BLaER1 treated with 17β-estradiol and CSF1 and Interleukin-3, amounts not matched to agents 10 nM and 100 nM (cell line): Measurements from ENCODE around the gene SSNA1.

Experiments
- H3K27ac ChIP-seq, 11 experiments: shearing (Covaris generic); formaldehyde crosslinking; 2 replicates each; pipeline ENCODE4 v1.8.1; 2022
- H3K27me3 ChIP-seq, 11 experiments: shearing (Covaris generic); formaldehyde crosslinking; 2 replicates each; pipeline ENCODE4 v1.8.1; 2022
- H3K36me3 ChIP-seq, 11 experiments: shearing (Covaris generic); formaldehyde crosslinking; 2 replicates each; pipeline ENCODE4 v1.8.1; 2022
- H3K4me1 ChIP-seq, 10 experiments: shearing (Covaris generic); formaldehyde crosslinking; 2 replicates each; pipeline ENCODE4 v1.8.1; 2022
- H3K4me2 ChIP-seq, 11 experiments: shearing (Covaris generic); formaldehyde crosslinking; 2 replicates each; pipeline ENCODE4 v1.8.1; 2022
- H3K4me3 ChIP-seq, 10 experiments: shearing (Covaris generic); formaldehyde crosslinking; 2 replicates each; pipeline ENCODE4 v1.8.1; 2022
- H3K9ac ChIP-seq, 11 experiments: shearing (Covaris generic); formaldehyde crosslinking; 2 replicates each; pipeline ENCODE4 v1.8.1; 2022
- H3K9me3 ChIP-seq, 11 experiments: shearing (Covaris generic); formaldehyde crosslinking; replicated peaks in 1 of 11; 2 replicates each; pipeline ENCODE4 v1.8.1; 2022
- H4K20me1 ChIP-seq, 11 experiments: shearing (Covaris generic); formaldehyde crosslinking; 2 replicates each; pipeline ENCODE4 v1.8.1; 2022
- Cebpa-rat ChIP-seq, 11 experiments: shearing (Covaris generic); IDR thresholded peaks; 2 replicates each; pipeline ENCODE4 v1.8.1; 2022

The SSNA1 gene

DNA sequence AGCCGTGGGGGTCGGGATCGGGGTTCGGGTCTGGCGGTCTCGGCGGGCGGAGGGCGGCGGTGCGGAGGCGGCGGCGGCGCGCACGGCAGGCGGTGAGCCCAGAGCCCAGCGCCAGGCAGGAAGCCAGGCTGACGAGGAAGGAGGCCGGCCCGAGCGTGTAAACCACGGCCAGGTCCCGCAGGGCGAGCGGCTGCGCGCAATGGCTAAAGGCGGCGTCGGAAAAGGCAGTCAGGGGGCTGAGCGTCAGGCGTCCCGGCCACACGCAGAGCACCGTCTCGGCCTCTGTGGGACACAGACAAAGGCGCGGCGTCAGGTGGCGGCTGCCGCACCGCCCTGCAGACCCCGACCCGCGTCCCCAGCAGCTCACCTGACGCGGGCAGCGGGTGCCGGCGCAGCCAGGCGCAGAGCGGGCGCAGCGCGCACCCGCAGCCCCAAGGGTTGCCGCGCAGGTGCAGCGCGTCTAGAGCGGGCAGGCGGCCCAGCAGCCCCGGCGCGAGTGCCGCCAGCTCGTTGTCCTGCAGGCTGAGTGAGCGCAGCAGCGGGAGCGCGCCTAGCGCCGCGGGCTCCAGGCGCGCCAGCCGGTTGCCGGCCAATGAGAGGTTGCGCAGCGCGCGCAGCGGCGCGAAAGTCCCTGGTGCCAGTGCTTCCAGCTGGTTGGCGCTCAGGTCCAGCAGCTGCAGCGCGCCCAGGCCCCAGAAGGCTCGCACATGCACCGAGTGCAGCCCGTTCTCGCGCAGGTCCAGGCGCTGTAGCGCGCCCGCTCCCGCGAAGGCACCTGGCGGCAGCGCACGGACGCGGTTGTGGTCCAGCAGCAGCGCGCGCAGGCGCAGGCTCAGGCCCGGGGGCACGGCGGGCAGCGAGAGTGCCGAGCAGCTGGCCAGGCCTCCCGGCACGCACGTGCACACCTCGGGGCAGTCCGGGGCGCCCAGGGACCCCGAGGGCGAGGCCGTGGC, 19.3 kb upstream of the SSNA1 start:
- peaks cover 0 to 89% (median 29%) of the 10 kb centered on the region in 11 experiments; a peak in 17 of 22 replicates for H4K20me1 ChIP-seq
- no peak for TF ChIP-seq Cebpa-rat (IDR thresholded peaks at IDR 0.05)
- no peaks in the 10 kb centered on the region for H3K9me3 ChIP-seq
- H3K27me3 ChIP-seq = peaks cover 0 to 87% (median 18%) of the 10 kb centered on the region in 11 experiments; a peak in 16 of 22 replicates
- peak overlapping the region; percentile 96 to 100 (median 100) for H3K4me2 ChIP-seq
- H3K27ac ChIP-seq = peak overlapping the region in 6 of 11 experiments; percentile 0 to 57 (median 49); a peak in 10 of 22 replicates
- H3K4me3 ChIP-seq = peak overlapping the region; percentile 55 to 75 (median 66)
- peaks cover 30 to 97% (median 95%) of the 10 kb centered on the region in 10 experiments for H3K4me1 ChIP-seq
- peaks cover 0 to 6% (median 0%) of the 10 kb centered on the region in 11 experiments; a peak in 2 of 22 replicates for H3K36me3 ChIP-seq
- peak overlapping the region; percentile 26 to 79 (median 66); a peak in 19 of 22 replicates for H3K9ac ChIP-seq

DNA sequence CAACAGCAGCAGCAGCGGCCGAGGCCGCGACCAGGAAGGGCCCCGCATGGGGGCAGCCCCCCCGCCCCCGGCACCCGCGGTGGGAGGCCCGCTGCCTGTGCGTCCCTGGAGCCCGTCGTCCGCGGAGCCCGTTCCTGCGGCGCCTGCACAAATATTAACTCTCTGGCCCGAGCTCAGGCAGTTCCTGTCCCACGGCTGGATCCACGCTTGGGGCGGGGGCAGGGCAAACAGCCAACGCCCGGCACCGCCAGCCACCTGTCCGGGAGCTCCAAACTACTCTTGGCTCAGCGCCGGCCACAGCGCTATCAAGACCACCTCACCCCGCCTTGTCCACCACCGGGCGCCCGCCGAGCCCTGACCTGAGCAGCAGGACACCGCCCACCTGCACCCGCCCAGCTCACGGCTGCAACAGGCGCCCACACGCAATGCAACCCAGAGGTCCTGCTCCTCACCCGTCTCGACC, 18.5 kb upstream of the SSNA1 start, which contains the start of gene LRRC26:
LRRC26 (minus strand) TSS at position 156 of the 463 bp plus-strand sequence; CDS start at position 48, 108 bp downstream.
- peaks cover 33 to 97% (median 94%) of the 10 kb centered on the region in 10 experiments for H3K4me1 ChIP-seq
- H3K9ac ChIP-seq = peak within 1 kb of the TSS; percentile 26 to 79 (median 66); a peak in 19 of 22 replicates
- peaks cover 0 to 92% (median 18%) of the 10 kb centered on the region in 11 experiments; a peak in 16 of 22 replicates for H3K27me3 ChIP-seq
- H3K4me3 ChIP-seq = peak within 1 kb of the TSS; percentile 55 to 75 (median 66)
- H3K36me3 ChIP-seq = no peaks in the 10 kb centered on the region
- peaks cover 0 to 86% (median 30%) of the 10 kb centered on the region in 11 experiments; a peak in 18 of 22 replicates for H4K20me1 ChIP-seq
- no peaks in the 10 kb centered on the region for H3K9me3 ChIP-seq
- peak within 1 kb of the TSS; percentile 96 to 100 (median 100) for H3K4me2 ChIP-seq
- no peak for TF ChIP-seq Cebpa-rat (IDR thresholded peaks at IDR 0.05)
- peak within 1 kb of the TSS in 6 of 11 experiments; percentile 0 to 57 (median 49); a peak in 9 of 22 replicates for H3K27ac ChIP-seq

DNA sequence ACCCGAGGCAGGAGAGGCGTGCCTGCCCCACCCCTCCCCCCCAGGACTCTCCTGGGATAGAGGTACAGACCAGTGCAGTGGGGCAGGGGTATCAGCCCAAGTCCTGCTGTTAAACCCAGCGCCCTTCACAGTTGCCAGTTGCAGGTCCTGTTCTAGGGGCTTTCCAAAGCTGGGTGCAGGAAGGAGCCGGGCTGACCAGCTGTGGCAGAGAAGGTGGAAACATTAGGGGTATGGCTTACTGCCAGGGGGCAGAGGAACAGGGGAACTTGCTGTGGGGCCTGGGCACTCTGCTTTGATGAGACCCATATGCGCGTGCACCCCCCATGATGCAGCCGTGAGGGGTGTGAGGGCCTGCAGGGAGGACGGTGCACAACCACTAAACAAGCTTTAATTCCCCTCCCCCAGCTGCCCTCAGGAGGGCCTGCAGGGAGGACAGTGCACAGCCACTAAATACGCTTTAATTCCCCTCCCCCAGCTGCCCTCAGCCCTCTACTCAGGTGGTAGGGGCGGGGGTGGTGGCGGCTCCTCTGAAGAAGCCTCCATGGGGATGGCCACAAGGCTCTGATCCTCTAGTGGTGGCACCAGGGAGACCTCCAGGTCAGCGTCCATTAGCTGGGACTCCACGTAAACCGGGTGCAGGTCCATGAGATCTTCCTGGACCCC, 17.9 kb upstream of the SSNA1 start:
- Histone ChIP-seq H3K4me1 (peaks cover 33 to 99% (median 97%) of the 10 kb centered on the region in 10 experiments), H3K9ac (peak overlapping the region in 1 of 11 experiments; percentile 78; a peak in 2 of 22 replicates), H3K9me3 (no peaks in the 10 kb centered on the region), H3K27ac (no peak overlapping the region), H3K36me3 (no peaks in the 10 kb centered on the region), H3K4me2 (peak overlapping the region in 10 of 11 experiments; percentile 96 to 100 (median 100); a peak in 18 of 22 replicates), H4K20me1 (peaks cover 0 to 91% (median 33%) of the 10 kb centered on the region in 11 experiments; a peak in 18 of 22 replicates), H3K27me3 (peaks cover 0 to 98% (median 14%) of the 10 kb centered on the region in 11 experiments; a peak in 16 of 22 replicates), H3K4me3 (peak overlapping the region in 4 of 10 experiments; percentile 58 to 70 (median 67); a peak in 5 of 20 replicates)
- no peak for TF ChIP-seq Cebpa-rat (IDR thresholded peaks at IDR 0.05)

DNA sequence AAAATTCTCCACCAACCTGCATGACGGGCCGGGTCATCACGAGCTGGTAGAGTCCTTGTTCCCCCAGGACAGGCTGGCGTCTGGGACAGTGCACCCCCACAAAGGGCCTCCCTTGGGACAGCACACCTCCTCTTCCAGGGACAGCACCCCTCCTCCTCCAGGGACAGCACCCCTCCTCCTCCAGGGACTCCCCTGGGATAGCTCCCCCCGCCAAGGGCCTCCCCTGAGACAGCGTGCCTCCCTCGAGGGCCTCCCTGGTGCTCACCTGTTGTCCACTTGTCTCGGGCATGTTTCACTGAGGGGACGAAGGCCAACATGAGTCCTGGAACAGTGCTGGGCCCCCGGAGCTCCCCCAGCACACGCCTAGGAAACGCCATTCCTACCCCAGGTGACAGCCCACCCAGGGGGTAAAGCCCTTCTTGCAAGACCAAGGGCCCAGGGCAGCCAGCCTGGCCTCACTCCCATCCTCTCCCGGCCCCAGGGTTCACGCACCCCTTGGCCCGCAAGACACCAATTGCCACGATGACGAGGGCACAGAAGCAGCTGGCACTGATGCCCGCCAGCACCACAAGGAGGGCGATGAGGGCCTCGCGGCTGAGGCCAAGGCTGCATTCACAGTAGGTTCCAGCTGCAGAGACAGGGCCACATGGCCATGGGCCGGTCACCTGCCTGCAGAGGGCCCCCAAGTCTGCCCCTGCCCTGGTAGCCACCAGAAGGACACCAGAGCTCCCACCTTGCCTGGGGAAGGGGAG, 17.2 kb upstream of the SSNA1 start:
- no peak for TF ChIP-seq Cebpa-rat (IDR thresholded peaks at IDR 0.05)
- Histone ChIP-seq H3K4me1 (peaks cover 33 to 98% (median 96%) of the 10 kb centered on the region in 10 experiments), H3K27me3 (peaks cover 0 to 91% (median 9%) of the 10 kb centered on the region in 11 experiments; a peak in 16 of 22 replicates), H3K9me3 (no peaks in the 10 kb centered on the region), H3K27ac (peak overlapping the region in 3 of 11 experiments; percentile 38 to 64 (median 55); a peak in 3 of 22 replicates), H3K9ac (peak overlapping the region in 4 of 11 experiments; percentile 37 to 63 (median 62); a peak in 7 of 22 replicates), H3K36me3 (no peaks in the 10 kb centered on the region), H3K4me2 (peak overlapping the region in 9 of 11 experiments; percentile 81 to 100 (median 100); a peak in 18 of 22 replicates), H4K20me1 (peaks cover 0 to 91% (median 33%) of the 10 kb centered on the region in 11 experiments; a peak in 19 of 22 replicates), H3K4me3 (peak overlapping the region in 2 of 10 experiments; percentile 21 to 32; a peak in 1 of 20 replicates)

DNA sequence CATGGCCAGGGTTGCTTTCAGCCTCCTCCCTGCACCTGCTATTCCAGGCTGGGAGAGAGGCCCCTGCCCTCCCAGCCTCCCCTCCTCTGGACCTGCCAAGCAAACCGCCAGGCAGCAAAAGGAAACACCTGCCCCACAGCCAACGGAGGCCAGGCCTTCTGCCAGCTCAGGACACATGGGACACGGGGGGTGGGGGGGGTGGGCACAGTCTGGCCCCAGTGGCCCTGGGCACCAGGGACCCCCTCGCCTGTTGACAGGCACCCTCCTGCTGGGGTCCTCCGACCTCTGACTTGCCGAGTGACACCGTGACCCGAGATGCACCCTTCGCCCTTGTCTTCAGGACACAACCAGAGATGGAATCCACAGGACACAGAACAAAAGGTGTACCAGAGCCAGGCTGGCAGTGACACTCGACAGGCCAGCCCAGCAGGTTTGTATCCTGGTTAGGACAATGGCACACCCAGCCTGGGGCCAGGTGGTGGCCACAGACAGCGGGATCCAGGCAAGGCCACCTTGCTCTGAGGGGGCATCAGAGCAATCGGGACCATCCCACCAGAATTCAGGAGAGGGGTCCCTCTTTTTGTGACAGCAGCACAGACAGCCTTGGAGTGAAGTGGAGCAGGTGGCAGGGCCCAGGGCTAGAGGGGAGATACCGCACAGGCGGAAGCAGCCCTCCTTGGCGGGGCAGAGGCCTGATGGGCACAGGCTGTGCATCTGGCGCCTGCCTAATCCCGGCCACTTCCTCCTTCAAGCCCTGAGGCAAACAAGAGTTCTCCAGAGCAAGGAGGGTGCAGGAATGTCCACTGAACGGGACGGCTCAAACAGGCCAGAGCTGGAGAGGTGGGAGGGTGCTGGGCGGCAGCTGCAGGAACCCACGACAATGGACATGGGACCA, 15.3 kb upstream of the SSNA1 start:
- Histone ChIP-seq H3K4me2 (peak overlapping the region; percentile 60 to 100 (median 99)), H4K20me1 (peaks cover 0 to 79% (median 34%) of the 10 kb centered on the region in 11 experiments; a peak in 18 of 22 replicates), H3K9ac (peak overlapping the region in 7 of 11 experiments; percentile 11 to 74 (median 58); a peak in 11 of 22 replicates), H3K27me3 (peaks cover 0 to 72% (median 0%) of the 10 kb centered on the region in 11 experiments; a peak in 12 of 22 replicates), H3K27ac (peak overlapping the region in 7 of 11 experiments; percentile 11 to 68 (median 50); a peak in 11 of 22 replicates), H3K36me3 (peaks cover 7 to 16% (median 13%) of the 10 kb centered on the region in 11 experiments; a peak in 19 of 22 replicates), H3K4me3 (peak overlapping the region in 5 of 10 experiments; percentile 16 to 53 (median 21); a peak in 5 of 20 replicates), H3K9me3 (no peaks in the 10 kb centered on the region), H3K4me1 (peaks cover 33 to 86% (median 82%) of the 10 kb centered on the region in 10 experiments)
- no peak for TF ChIP-seq Cebpa-rat (IDR thresholded peaks at IDR 0.05)

DNA sequence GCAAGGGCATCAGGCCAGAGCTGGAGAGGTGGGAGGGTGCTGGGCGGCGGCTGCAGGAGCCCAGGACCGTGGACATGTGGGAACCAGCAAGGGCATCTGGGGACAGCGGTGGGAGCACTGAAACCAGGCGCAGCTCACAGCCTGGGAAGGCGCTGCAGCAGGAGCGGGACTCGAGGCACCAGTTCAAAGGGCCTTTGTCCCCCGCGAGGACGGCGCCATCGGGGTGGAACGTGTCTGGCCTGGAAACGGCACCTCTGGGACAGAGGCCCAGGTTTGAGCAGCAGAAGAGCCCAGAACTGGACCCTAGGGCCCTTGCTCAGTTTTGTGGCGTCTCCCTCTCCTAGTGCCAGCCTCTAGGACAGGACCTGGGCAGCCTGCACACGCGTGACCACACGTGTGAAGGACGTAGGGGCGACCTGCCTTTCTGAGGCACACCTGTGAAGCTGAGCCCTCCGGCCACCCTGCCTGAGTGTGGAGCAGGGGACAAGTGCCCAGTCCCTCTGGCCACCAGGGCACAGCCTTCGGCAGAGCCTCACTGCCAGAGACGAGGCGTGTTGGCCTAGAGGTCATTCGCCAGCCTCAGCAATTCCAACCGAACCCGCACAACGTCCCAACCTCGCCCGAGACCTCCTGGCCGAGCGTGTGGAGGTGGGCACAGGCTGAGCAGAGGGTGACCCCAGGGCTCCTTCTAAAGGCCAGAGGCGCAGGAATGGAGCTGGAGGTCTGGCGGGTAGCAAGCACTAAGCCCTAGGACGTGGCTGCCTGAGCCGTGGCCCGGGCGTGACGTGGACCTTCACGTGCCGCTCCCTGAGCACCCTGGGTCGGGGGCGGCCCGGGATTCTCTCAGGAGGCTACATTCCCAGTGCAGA, 14.4 kb upstream of the SSNA1 start:
- Histone ChIP-seq H3K9me3 (no peaks in the 10 kb centered on the region), H3K27ac (peak overlapping the region in 7 of 11 experiments; percentile 11 to 68 (median 50); a peak in 12 of 22 replicates), H3K27me3 (peaks cover 0 to 64% (median 0%) of the 10 kb centered on the region in 11 experiments; a peak in 12 of 22 replicates), H3K4me1 (peaks cover 39 to 84% (median 81%) of the 10 kb centered on the region in 10 experiments), H3K4me2 (peak overlapping the region; percentile 60 to 100 (median 99)), H4K20me1 (peaks cover 0 to 85% (median 37%) of the 10 kb centered on the region in 11 experiments; a peak in 18 of 22 replicates), H3K36me3 (peaks cover 8 to 25% (median 21%) of the 10 kb centered on the region in 11 experiments; a peak in 20 of 22 replicates), H3K9ac (peak overlapping the region in 8 of 11 experiments; percentile 13 to 74 (median 48); a peak in 13 of 22 replicates), H3K4me3 (peak overlapping the region in 5 of 10 experiments; percentile 16 to 53 (median 21); a peak in 4 of 20 replicates)
- TF ChIP-seq Cebpa-rat (IDR thresholded peaks at IDR 0.05) = no peak
